Measurements from ENCODE around the gene PRKN.

DNA sequence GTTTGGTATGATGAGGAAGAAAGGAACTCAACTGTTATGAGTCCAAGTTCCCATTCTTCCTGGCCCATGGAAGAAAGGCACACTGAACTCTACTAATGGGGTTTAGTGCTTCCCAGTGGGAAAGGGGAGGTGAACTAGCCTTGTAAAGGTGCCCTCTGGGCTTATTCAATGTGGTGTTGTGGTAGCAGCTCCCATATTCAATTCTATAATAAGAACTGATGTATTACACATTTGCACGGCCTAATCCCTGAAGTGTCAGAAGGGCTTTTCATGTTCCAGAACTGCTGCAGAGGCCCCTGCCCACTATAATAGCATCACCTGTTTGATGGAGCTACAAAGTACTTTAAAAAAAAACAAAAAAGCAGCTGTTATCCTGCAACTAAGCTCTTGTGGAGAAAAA is 17.1 kb downstream of the PRKN start:
- TF ChIP-seq, protein P1, sequence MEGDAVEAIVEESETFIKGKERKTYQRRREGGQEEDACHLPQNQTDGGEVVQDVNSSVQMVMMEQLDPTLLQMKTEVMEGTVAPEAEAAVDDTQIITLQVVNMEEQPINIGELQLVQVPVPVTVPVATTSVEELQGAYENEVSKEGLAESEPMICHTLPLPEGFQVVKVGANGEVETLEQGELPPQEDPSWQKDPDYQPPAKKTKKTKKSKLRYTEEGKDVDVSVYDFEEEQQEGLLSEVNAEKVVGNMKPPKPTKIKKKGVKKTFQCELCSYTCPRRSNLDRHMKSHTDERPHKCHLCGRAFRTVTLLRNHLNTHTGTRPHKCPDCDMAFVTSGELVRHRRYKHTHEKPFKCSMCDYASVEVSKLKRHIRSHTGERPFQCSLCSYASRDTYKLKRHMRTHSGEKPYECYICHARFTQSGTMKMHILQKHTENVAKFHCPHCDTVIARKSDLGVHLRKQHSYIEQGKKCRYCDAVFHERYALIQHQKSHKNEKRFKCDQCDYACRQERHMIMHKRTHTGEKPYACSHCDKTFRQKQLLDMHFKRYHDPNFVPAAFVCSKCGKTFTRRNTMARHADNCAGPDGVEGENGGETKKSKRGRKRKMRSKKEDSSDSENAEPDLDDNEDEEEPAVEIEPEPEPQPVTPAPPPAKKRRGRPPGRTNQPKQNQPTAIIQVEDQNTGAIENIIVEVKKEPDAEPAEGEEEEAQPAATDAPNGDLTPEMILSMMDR (IDR thresholded peaks at IDR 0.05; ENCODE audit: low read depth, low read length) = no peak
- no peak for TF ChIP-seq POLR2A (IDR thresholded peaks at IDR 0.05; ENCODE audit: extremely low read depth, insufficient read length)
